Keratinocyte (primary cell): ENCODE measurements around the gene RNF115.

Source experiments
- CTCF ChIP-seq, 3 experiments: IDR thresholded peaks in 1 of 3; conservative IDR thresholded peaks in 1 of 3; optimal IDR thresholded peaks in 1 of 3; 2 replicates in 2 of 3; 3 replicates in 1 of 3; pipeline versions ENCODE3 to v1.5.1; 2011; ENCODE audit warnings: low read length in 3 of 3, mild to moderate bottlenecking in 3 of 3, moderate library complexity in 2 of 3, control low read depth in 1 of 3, inconsistent platforms in 1 of 3; ENCODE audit not compliant: insufficient read depth in 2 of 3; ENCODE audit errors: extremely low read depth in 1 of 3
- EZH2 ChIP-seq: IDR thresholded peaks from one replicate; pipeline ENCODE4 v1.6.1; 2012; ENCODE audit warnings: inconsistent platforms, mild to moderate bottlenecking, low read length, moderate library complexity

DNA sequence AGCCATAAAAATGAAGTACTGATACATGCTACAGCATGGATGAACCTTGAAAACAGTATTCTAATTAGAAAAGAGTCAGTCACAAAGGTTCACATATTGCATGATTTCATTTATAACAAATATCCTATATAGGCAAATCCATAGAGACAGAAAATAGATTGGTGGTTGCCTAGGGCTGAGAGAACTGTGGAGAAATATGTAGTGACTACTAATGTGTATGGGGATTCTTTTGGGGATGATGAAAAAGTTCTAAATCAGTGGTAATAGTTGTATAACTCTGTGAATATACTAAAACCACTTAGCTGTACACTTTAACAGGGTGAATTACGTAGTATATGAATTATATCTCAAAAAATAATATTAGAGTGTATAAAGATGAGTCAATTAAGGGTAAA lies 45.8 kb downstream of the RNF115 start:
- TF ChIP-seq CTCF (optimal IDR thresholded peaks at IDR 0.05 in 1 of 3, IDR thresholded peaks at IDR 0.05 in 1 of 3, conservative IDR thresholded peaks at IDR 0.05 in 1 of 3; ENCODE audit: extremely low read depth in 1 of 3, insufficient read depth in 2 of 3, low read length in 3 of 3) (no peak), EZH2 (no peak)
